Measurements from ENCODE around the gene CPEB4. TPM values are rescaled to one million over a fixed set of nuclear protein-coding genes. Genes with fewer than 3 reads are reported as not detected.
A peak's percentile ranks its signal among the peaks of the same experiment; 100 is the strongest.

The CPEB4 gene
- total RNA-seq: 20.9 and 32.7 TPM in 2 replicates

DNA sequence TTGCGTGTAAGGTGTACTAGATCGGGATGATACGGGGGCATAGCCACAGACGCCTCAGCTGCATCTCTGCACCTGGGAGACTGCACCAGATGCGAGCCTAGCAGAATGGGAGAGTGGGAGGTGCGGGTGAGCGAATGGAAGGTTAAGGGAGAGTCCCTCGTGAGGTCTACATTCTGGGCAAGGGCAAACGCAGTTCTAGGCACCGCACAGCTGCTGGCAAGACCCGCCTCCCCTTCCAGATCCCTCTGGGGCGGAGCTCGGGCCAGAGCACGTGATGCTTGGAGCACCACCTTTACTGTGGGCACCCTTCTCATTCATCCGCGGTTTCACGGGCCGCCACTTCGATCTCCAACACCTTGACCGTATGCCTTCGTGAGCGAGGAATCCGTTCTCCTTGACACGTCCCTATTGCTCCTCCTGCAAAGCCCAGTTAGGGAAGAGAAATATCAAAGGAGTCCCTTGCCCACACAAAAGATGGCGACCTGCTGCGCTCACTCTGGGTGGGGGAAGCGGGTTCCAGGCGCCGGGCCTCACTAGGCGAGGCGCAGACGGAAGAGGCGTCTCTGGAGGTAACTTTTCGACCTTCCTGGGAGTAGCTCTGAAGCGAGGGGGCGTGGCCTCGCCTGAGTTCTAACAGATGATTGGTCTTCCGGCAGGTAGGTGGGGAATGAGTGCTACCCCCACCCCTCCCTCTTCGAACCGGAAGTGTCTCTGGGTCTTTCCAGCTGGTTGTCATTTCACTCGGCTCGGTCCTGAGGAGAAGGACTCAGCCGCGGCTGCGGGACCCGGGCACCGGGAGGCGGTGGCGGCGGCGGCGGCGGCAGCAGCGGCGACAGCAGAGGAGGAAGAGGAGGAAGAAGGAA is at the start of gene CPEB4:
CPEB4 (plus strand) TSS at position 740 of the 863 bp plus-strand sequence. CDS start 1,385 bp downstream, outside the sequence.
- H3K4me3 ChIP-seq (ENCODE audit: low read depth, low read length): peak within 1 kb of the TSS; percentile 84
- DNase-seq (ENCODE audit: low read depth): peak; percentile 98

GRCh38 chr5:173839117-173839713 is 48.9 kb upstream of the CPEB4 start:
- TF ChIP-seq, protein P1, sequence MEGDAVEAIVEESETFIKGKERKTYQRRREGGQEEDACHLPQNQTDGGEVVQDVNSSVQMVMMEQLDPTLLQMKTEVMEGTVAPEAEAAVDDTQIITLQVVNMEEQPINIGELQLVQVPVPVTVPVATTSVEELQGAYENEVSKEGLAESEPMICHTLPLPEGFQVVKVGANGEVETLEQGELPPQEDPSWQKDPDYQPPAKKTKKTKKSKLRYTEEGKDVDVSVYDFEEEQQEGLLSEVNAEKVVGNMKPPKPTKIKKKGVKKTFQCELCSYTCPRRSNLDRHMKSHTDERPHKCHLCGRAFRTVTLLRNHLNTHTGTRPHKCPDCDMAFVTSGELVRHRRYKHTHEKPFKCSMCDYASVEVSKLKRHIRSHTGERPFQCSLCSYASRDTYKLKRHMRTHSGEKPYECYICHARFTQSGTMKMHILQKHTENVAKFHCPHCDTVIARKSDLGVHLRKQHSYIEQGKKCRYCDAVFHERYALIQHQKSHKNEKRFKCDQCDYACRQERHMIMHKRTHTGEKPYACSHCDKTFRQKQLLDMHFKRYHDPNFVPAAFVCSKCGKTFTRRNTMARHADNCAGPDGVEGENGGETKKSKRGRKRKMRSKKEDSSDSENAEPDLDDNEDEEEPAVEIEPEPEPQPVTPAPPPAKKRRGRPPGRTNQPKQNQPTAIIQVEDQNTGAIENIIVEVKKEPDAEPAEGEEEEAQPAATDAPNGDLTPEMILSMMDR (IDR thresholded peaks at IDR 0.05; ENCODE audit: insufficient read depth, low read length, poor library complexity, severe bottlenecking): no peak
- H3K4me3 ChIP-seq (ENCODE audit: low read depth, low read length): no peak overlapping the region
- no peak for DNase-seq (ENCODE audit: low read depth)

More for the DNA sequence above, at the start of gene CPEB4:
- Histone ChIP-seq H3K27me3 (ENCODE audit: control insufficient read depth, insufficient read depth, low read length) (no peaks in the 10 kb centered on the region), H3K36me3 (ENCODE audit: control insufficient read depth, insufficient read depth, low read length) (no peaks in the 10 kb centered on the region)
- TF ChIP-seq, protein P1 (IDR thresholded peaks at IDR 0.05; ENCODE audit: insufficient read depth, low read length, poor library complexity, severe bottlenecking): no peak

DNA sequence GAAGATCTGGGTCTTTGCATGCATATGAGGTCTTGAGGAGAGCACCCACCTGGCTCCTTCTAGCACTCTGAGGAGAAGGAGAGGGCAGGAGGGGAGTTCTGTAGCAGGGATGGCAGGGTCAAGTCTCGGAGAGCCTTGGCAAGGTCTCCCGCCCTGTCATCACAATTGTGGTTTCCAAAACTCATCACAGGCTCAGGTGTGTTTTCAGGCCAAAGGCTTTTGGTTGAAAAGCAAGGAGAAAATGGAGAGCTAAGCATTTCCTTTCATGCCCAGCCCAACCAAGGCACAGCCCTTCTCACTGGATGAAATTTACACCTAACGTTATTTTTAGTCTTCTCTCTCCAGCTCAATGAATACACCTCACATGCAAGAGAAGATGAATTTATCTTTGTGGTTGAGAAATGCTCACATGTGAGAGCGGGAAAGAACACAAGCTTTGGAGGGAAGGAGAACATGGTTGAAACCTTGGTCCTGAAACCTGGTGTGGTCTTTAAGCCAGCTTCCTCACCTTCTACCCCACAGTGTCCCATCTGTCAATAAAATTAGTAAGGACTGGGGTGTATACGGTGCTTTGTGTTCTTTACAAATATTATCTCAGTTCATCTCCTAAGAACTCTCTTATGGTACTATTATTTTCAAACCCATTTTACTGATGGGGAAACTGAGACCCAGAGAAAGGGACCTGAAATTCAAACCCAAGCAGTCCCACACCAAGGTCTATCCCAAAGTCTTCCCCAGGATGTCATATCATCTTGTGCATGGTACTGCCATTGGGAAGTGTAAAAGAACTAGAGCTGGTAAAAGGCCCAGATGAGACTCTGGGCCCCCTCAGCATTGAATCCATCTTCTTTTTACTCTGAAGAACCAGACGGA is 47.8 kb upstream of the CPEB4 start:
- TF ChIP-seq, protein P1 (IDR thresholded peaks at IDR 0.05; ENCODE audit: insufficient read depth, low read length, poor library complexity, severe bottlenecking): no peak
- Histone ChIP-seq H3K4me3 (ENCODE audit: low read depth, low read length) (no peak overlapping the region), H3K36me3 (ENCODE audit: control insufficient read depth, insufficient read depth, low read length) (no peaks in the 10 kb centered on the region), H3K27me3 (ENCODE audit: control insufficient read depth, insufficient read depth, low read length) (no peaks in the 10 kb centered on the region)
- DNase-seq (ENCODE audit: low read depth): no peak

More at GRCh38 chr5:173839117-173839713, 48.9 kb upstream of the CPEB4 start:
- Histone ChIP-seq H3K27me3 (ENCODE audit: control insufficient read depth, insufficient read depth, low read length) (no peaks in the 10 kb centered on the region), H3K36me3 (ENCODE audit: control insufficient read depth, insufficient read depth, low read length) (no peaks in the 10 kb centered on the region)

DNA sequence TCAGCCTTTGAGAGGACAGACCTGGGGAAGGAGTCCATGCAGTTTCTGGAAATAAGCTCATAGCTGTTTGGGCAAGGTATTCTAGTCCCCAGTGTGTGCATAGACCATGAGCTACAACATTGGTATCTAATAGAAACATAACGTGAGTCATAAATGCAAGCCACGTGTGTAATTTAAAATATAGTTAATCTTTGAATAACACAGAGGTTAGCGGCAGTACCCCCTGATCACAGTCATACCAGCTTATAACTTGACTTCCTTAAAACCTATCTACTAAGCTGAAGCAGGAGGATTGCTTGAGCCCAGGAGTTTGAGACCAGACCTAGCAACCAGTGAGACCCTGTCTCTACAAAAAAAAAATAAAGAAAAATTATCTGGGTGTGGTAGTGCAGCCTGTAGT is 46.4 kb upstream of the CPEB4 start:
- Histone ChIP-seq H3K27me3 (ENCODE audit: control insufficient read depth, insufficient read depth, low read length) (no peaks in the 10 kb centered on the region), H3K4me3 (ENCODE audit: low read depth, low read length) (no peak overlapping the region), H3K36me3 (ENCODE audit: control insufficient read depth, insufficient read depth, low read length) (no peaks in the 10 kb centered on the region)
- no peak for DNase-seq (ENCODE audit: low read depth)
- TF ChIP-seq, protein P1 (IDR thresholded peaks at IDR 0.05; ENCODE audit: insufficient read depth, low read length, poor library complexity, severe bottlenecking): no peak

GRCh38 chr5:173843794-173844193 is 44.4 kb upstream of the CPEB4 start:
- TF ChIP-seq, protein P1 (IDR thresholded peaks at IDR 0.05; ENCODE audit: insufficient read depth, low read length, poor library complexity, severe bottlenecking): no peak

More at GRCh38 chr5:173843794-173844193, 44.4 kb upstream of the CPEB4 start:
- Histone ChIP-seq H3K4me3 (ENCODE audit: low read depth, low read length) (no peak overlapping the region), H3K27me3 (ENCODE audit: control insufficient read depth, insufficient read depth, low read length) (no peaks in the 10 kb centered on the region), H3K36me3 (ENCODE audit: control insufficient read depth, insufficient read depth, low read length) (no peaks in the 10 kb centered on the region)
- DNase-seq (ENCODE audit: low read depth): no peak

Data from kidney epithelial cell (primary cell).